Body of pancreas (tissue), 4 donors: ENCODE results near the gene SIRPA. TPM values are rescaled to one million over a fixed set of nuclear protein-coding genes. Genes with fewer than 3 reads are reported as not detected.
A peak's percentile ranks its signal among the peaks of the same experiment; 100 is the strongest.

Experiments used
- ATAC-seq: fragments of 150-250 bp; one replicate; pipeline ENCODE4 v1.9.1; 2016
- DNase-seq, 4 donors: peaks; one replicate each; pipeline ENCODE4 v3.0.0-alpha.2; 2019
- H3K27ac ChIP-seq, 4 donors: fragments of 200-600 bp; sonication (generic); 1 replicate in 3 of 4; 2 replicates in 1 of 4; pipeline versions ENCODE4 v1.5.1 to v1.6.1; 2016 to 2019; ENCODE audit warnings: mild to moderate bottlenecking in 1 of 4, mixed read lengths in 1 of 4, moderate library complexity in 1 of 4
- H3K27me3 ChIP-seq, 2 donors: fragments of 200-600 bp; sonication (generic); one replicate each; pipeline ENCODE4 v1.6.0; 2016; ENCODE audit warnings: mild to moderate bottlenecking in 1 of 2
- H3K36me3 ChIP-seq, 2 donors: fragments of 200-600 bp; sonication (generic); replicated peaks in 1 of 2; 2 replicates each; pipeline ENCODE4 v1.5.1; 2016; ENCODE audit warnings: low read depth in 2 of 2; ENCODE audit not compliant: insufficient read depth in 1 of 2
- H3K4me1 ChIP-seq: fragments of 200-600 bp; sonication (generic); one replicate; pipeline ENCODE4 v1.6.0; 2016
- H3K4me3 ChIP-seq, 2 donors: fragments of 200-600 bp; sonication (generic); 1 replicate in 1 of 2; 2 replicates in 1 of 2; pipeline ENCODE4 v1.5.1; 2016 to 2019
- H3K9me3 ChIP-seq, 3 donors: fragments of 200-600 bp; sonication (generic); 1 replicate in 2 of 3; 2 replicates in 1 of 3; pipeline ENCODE4 v1.5.1; 2016
- CTCF ChIP-seq, 7 experiments: fragments of 450-650 bp in 4 of 7; fragments of 200-600 bp in 3 of 7; sonication (generic) in 3 of 7; IDR thresholded peaks; one replicate each; pipeline ENCODE4 v1.5.1; 2016 to 2019; ENCODE audit warnings: antibody characterized with exemption in 7 of 7
- POLR2A ChIP-seq, 3 donors: fragments of 450-650 bp; IDR thresholded peaks; one replicate each; pipeline ENCODE4 v1.6.1; 2016; ENCODE audit warnings: antibody characterized with exemption in 3 of 3, mild to moderate bottlenecking in 2 of 3
- WGBS, 2 donors: methylation state at CpG; one replicate each; pipeline ENCODE4 v1.1.5; 2017; 5-methylcytosine and 5-hydroxymethylcytosine counted together
- intact Hi-C: fragments of 100-400 bp; cut with DNase I; formaldehyde crosslinking; loops from one replicate; pipeline ENCODE4 v1.15.1; 2023
- total RNA-seq, 2 donors: library from RNA; depleted of rRNA; stranded (reverse); fragments of >200 nt; gene quantifications; one replicate each; pipeline ENCODE4 v1.1.0, GENCODE V29; 2016

SIRPA gene
- total RNA-seq, 2 donors from 2014 or later, result 15.0 to 20.1 TPM

- no peaks in the 10 kb centered on the region for H3K9me3 ChIP-seq
- ATAC-seq (no peak), DNase-seq (no peak)
- 83 to 93% methylated on average over 13 to 15 of the region's 15 CpGs for WGBS, 2 donors
- no peaks in the 10 kb centered on the region for H3K27me3 ChIP-seq
- H3K27ac ChIP-seq, result peak overlapping the region in 2 of 4 donors; percentile 52 to 90
- intact Hi-C loops, result no loop called here
- peaks cover 32% of the 10 kb centered on the region for H3K4me1 ChIP-seq
- no peak overlapping the region for H3K4me3 ChIP-seq
- TF ChIP-seq CTCF (IDR thresholded peaks at IDR 0.05) (no peak), POLR2A (IDR thresholded peaks at IDR 0.05) (no peak)
- no peaks in the 10 kb centered on the region for H3K36me3 ChIP-seq
These were observed 3.5 kb downstream of the SIRPA start for GRCh38 chr20:1898482-1899240.

GRCh38 chr20:1899241-1899525 is 4.0 kb downstream of the SIRPA start:
- Histone ChIP-seq H3K4me3 (no peak overlapping the region), H3K4me1 (peaks cover 34% of the 10 kb centered on the region), H3K36me3 (no peaks in the 10 kb centered on the region), H3K27me3 (no peaks in the 10 kb centered on the region), H3K9me3 (no peaks in the 10 kb centered on the region), H3K27ac (no peak overlapping the region)
- TF ChIP-seq CTCF (IDR thresholded peaks at IDR 0.05) (no peak), POLR2A (IDR thresholded peaks at IDR 0.05) (no peak)
- ATAC-seq, result no peak
- intact Hi-C loops, result no loop called here
- DNase-seq, result no peak
- whole genome bisulfite sequencing, 2 donors, result 78 to 82% methylated on average over 6 of the region's 6 CpGs

GRCh38 chr20:1900321-1900801 is 5.2 kb downstream of the SIRPA start:
- 11 to 25% methylated on average over 3 to 10 of the region's 10 CpGs for WGBS, 2 donors
- peaks cover 36% of the 10 kb centered on the region for H3K4me1 ChIP-seq
- ATAC-seq (peak; percentile 78), DNase-seq (peak; percentile 44 to 79 (median 74))
- no peak overlapping the region for H3K4me3 ChIP-seq
- intact Hi-C loops, result no loop called here
- no peaks in the 10 kb centered on the region for H3K36me3 ChIP-seq
- TF ChIP-seq POLR2A (IDR thresholded peaks at IDR 0.05) (no peak), CTCF (IDR thresholded peaks at IDR 0.05) (peak; percentile 28 to 82 (median 63))
- H3K27me3 ChIP-seq, result no peaks in the 10 kb centered on the region
- H3K27ac ChIP-seq, result peak overlapping the region; percentile 1 to 59 (median 44)
- no peaks in the 10 kb centered on the region for H3K9me3 ChIP-seq

GRCh38 chr20:1901704-1902103 is 6.5 kb downstream of the SIRPA start:
- no peak for TF ChIP-seq POLR2A (IDR thresholded peaks at IDR 0.05)
- TF ChIP-seq CTCF (IDR thresholded peaks at IDR 0.05), result no peak
- peaks cover 32% of the 10 kb centered on the region for H3K4me1 ChIP-seq
- ATAC-seq (no peak), DNase-seq (no peak)
- H3K9me3 ChIP-seq, result no peaks in the 10 kb centered on the region
- intact Hi-C loops, result no loop called here
- H3K4me3 ChIP-seq, result no peak overlapping the region
- H3K27ac ChIP-seq, result no peak overlapping the region
- 88 to 93% methylated on average over 15 to 18 of the region's 18 CpGs for WGBS, 2 donors
- H3K36me3 ChIP-seq, result no peaks in the 10 kb centered on the region
- no peaks in the 10 kb centered on the region for H3K27me3 ChIP-seq

- DNase-seq (no peak), ATAC-seq (no peak)
- intact Hi-C loops, result no loop called here
- Histone ChIP-seq H3K4me1 (peaks cover 32% of the 10 kb centered on the region), H3K36me3 (no peaks in the 10 kb centered on the region), H3K27ac (no peak overlapping the region), H3K27me3 (no peaks in the 10 kb centered on the region), H3K4me3 (no peak overlapping the region), H3K9me3 (no peaks in the 10 kb centered on the region)
- TF ChIP-seq CTCF (IDR thresholded peaks at IDR 0.05) (no peak), POLR2A (IDR thresholded peaks at IDR 0.05) (no peak)
- WGBS, 2 donors, result 82 to 83% methylated on average over 4 of the region's 4 CpGs
These were observed 7.0 kb downstream of the SIRPA start for GRCh38 chr20:1902188-1902587.
